Panc1 (cell line): ENCODE data around the gene SPOCK1.

Experiments
- POLR2AphosphoS5 ChIP-seq: IDR thresholded peaks from 2 replicates; pipeline ENCODE4 v1.6.1; 2012; ENCODE audit warnings: mild to moderate bottlenecking, low read depth, low read length, moderate library complexity
- SIN3A ChIP-seq: IDR thresholded peaks from 2 replicates; pipeline ENCODE4 v1.6.1; 2012; ENCODE audit warnings: low read depth, mild to moderate bottlenecking, low read length, moderate library complexity, borderline replicate concordance; ENCODE audit not compliant: insufficient read depth
- TF ChIP-seq, protein P1 (sequence below): fragments of 450-650 bp; IDR thresholded peaks from 2 replicates; pipeline ENCODE4 v1.5.1; 2017; ENCODE audit warnings: mild to moderate bottlenecking

GRCh38 chr5:137501226-137501625 is 2.1 kb upstream of the SPOCK1 start:
- TF ChIP-seq, protein P1, sequence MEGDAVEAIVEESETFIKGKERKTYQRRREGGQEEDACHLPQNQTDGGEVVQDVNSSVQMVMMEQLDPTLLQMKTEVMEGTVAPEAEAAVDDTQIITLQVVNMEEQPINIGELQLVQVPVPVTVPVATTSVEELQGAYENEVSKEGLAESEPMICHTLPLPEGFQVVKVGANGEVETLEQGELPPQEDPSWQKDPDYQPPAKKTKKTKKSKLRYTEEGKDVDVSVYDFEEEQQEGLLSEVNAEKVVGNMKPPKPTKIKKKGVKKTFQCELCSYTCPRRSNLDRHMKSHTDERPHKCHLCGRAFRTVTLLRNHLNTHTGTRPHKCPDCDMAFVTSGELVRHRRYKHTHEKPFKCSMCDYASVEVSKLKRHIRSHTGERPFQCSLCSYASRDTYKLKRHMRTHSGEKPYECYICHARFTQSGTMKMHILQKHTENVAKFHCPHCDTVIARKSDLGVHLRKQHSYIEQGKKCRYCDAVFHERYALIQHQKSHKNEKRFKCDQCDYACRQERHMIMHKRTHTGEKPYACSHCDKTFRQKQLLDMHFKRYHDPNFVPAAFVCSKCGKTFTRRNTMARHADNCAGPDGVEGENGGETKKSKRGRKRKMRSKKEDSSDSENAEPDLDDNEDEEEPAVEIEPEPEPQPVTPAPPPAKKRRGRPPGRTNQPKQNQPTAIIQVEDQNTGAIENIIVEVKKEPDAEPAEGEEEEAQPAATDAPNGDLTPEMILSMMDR: no peak
- TF ChIP-seq SIN3A: no peak
- TF ChIP-seq POLR2AphosphoS5: no peak
